ENCODE data around the gene STING1. TPM values are rescaled to one million over a fixed set of nuclear protein-coding genes. Genes with fewer than 3 reads are reported as not detected.
"Not testable (repeated sequence)": the region's sequence is repeated elsewhere in the genome, so short reads cannot be mapped to it uniquely, and the experiment has no call there.

The STING1 gene
- total RNA-seq, 1 donor from 2014 or later, result 179 TPM

DNA sequence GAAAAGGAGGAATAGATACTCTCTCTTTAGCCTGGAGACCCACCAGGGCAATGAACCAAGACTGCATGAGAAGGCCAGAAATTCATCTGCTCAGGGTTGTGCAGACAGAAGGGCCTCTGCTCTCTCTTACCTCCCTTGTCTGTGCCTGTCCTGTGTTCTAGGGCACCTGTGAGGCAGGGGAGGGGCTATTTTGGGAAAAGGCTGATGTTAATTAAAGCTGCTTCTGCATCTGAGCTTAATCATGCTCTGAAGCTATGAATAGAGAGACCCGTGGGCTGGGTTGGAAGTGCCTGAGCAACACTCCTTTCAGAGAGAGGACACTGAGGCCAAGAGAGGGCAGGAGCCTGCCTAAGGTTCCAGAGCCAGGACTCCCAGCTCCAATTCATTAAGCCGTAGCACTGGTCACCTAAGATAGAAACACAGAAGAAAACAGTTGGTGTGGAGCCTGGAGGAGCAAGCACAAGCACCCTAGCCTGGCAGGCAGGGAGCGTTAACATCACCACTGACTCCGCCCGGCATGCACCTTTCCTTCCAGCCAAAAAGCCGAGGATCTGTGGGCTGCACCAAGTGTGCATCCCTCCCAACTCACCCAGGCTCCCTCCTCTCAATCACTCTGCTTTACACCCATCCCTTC lies 31.4 kb upstream of the STING1 start:
- no peak for DNase-seq (ENCODE audit: low spot score in 2 of 2)
- H3K27ac ChIP-seq, result no peak overlapping the region
- peaks cover 0 to 2% of the 10 kb centered on the region in 2 donors for H3K4me1 ChIP-seq
- intact Hi-C loops (cut with DNase I), result loop anchor here (1.0 kb wide), 2 partner anchors 32 to 92 kb away; partner anchors contain the start of gene STING1
- H3K4me3 ChIP-seq, result no peak overlapping the region
- H3K9me3 ChIP-seq, result no peaks in the 10 kb centered on the region
- H3K27me3 ChIP-seq, result no peaks in the 10 kb centered on the region
- no peaks in the 10 kb centered on the region for H3K36me3 ChIP-seq
- TF ChIP-seq, protein P1, sequence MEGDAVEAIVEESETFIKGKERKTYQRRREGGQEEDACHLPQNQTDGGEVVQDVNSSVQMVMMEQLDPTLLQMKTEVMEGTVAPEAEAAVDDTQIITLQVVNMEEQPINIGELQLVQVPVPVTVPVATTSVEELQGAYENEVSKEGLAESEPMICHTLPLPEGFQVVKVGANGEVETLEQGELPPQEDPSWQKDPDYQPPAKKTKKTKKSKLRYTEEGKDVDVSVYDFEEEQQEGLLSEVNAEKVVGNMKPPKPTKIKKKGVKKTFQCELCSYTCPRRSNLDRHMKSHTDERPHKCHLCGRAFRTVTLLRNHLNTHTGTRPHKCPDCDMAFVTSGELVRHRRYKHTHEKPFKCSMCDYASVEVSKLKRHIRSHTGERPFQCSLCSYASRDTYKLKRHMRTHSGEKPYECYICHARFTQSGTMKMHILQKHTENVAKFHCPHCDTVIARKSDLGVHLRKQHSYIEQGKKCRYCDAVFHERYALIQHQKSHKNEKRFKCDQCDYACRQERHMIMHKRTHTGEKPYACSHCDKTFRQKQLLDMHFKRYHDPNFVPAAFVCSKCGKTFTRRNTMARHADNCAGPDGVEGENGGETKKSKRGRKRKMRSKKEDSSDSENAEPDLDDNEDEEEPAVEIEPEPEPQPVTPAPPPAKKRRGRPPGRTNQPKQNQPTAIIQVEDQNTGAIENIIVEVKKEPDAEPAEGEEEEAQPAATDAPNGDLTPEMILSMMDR (IDR thresholded peaks at IDR 0.05), result no peak

DNA sequence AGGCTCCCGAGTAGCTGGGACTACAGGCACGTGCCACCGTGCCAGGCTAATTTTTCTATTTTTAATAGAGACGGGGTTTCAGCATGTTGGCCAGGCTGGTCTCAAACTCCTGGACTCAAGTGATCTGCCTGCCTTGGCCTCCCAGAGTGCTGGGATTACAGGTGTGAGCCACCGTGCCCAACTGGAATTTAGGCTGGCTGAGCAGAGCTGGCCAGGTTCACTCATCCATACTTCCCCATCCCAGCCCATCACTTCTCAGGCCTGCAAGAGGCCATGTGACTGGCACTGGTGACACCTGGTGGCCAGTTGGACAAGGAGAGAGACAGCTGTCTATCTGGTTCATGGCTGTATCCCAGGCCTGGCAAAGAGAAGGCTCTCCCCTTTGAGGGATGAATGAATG lies 30.9 kb upstream of the STING1 start:
- intact Hi-C loops (cut with DNase I), result loop anchor here (1.0 kb wide), 2 partner anchors 31 to 91 kb away; partner anchors contain the start of gene STING1
- peak; percentile 59 to 89 for DNase-seq (ENCODE audit: low spot score in 2 of 2)

GRCh38 chr5:139512786-139513390 lies 30.3 kb upstream of the STING1 start:
- TF ChIP-seq, protein P1 (IDR thresholded peaks at IDR 0.05), result no peak
- no peaks in the 10 kb centered on the region for H3K36me3 ChIP-seq
- no peak overlapping the region for H3K27ac ChIP-seq
- no peaks in the 10 kb centered on the region for H3K9me3 ChIP-seq
- no peak for DNase-seq (ENCODE audit: low spot score in 2 of 2)
- H3K27me3 ChIP-seq, result no peaks in the 10 kb centered on the region
- intact Hi-C loops (cut with DNase I), result loop anchor here (1.0 kb wide), 2 partner anchors 31 to 91 kb away; partner anchors contain the start of gene STING1
- no peak overlapping the region for H3K4me3 ChIP-seq
- peaks cover 0 to 2% of the 10 kb centered on the region in 2 donors for H3K4me1 ChIP-seq

More for the DNA sequence above, 30.9 kb upstream of the STING1 start:
- not testable (repeated sequence) for H3K27ac ChIP-seq, H3K9me3 ChIP-seq, H3K36me3 ChIP-seq, H3K4me1 ChIP-seq, H3K4me3 ChIP-seq, H3K27me3 ChIP-seq
- TF ChIP-seq, protein P1 (IDR thresholded peaks at IDR 0.05), result peak; percentile 75 to 78 (median 77)

GRCh38 chr5:139504722-139505121 lies 22.2 kb upstream of the STING1 start:
- H3K9me3 ChIP-seq; DNase-seq (ENCODE audit: low spot score in 2 of 2); H3K27ac ChIP-seq; H3K4me3 ChIP-seq; H3K4me1 ChIP-seq; H3K27me3 ChIP-seq; H3K36me3 ChIP-seq; intact Hi-C loops (cut with DNase I): not testable (repeated sequence)

DNA sequence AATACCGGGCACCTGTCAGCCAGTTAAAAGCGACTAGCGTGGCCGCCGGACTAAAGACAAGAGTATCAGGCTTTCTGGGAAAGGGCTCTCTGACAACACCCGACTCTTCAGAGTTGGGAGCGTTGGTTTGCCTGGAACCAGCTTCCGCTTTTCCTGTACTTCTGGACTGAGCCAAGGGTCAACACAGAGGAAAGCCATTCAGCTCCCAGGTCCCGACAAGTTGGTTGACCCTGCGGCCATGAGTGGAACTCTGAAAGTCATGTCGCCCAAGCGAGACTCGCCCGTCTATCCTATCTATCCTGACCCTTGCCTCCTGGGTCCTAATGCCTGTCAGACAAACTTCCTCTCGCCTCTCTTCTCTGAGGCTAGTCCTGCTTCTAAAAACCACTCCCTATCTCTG lies 21.3 kb upstream of the STING1 start:
- H3K27me3 ChIP-seq; DNase-seq (ENCODE audit: low spot score in 2 of 2); intact Hi-C loops (cut with DNase I); H3K9me3 ChIP-seq; H3K4me1 ChIP-seq; H3K36me3 ChIP-seq; H3K4me3 ChIP-seq; H3K27ac ChIP-seq: not testable (repeated sequence)

DNA sequence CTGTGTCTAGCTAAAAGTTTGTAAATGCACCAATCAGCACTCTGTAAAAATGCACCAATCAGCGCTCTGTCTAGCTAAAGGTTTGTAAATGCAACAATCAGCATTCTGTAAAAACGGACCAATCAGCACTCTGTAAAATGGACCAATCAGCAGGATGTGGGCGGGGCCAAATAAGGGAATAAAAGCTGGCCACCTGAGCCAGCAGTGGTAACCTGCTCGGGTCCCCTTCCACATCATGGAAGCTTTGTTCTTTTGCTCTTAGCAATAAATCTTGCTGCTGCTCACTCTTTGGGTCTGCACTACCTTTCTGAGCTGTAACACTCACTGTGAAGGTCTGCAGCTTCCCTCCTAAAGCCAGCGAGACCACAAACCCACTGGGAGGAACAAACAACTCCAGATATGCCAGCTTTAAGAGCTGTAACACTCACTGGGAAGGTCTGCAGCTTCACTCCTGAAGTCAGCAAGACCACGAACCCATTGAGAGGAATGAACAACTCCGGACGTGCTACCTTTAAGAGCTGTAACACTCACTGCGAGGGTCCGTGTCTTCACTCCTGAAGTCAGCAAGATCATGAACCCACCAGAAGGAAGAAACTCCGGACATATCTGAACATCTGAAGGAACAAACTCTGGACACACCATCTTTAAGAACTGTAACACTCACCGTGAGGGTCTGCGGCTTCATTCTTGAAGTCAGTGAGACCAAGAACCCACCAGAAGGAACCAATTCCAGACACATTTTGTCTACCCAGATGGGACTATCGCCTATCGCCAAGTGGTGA lies 20.7 kb upstream of the STING1 start:
- intact Hi-C loops (cut with DNase I); DNase-seq (ENCODE audit: low spot score in 2 of 2); H3K36me3 ChIP-seq; H3K27ac ChIP-seq; H3K9me3 ChIP-seq; H3K4me1 ChIP-seq; H3K27me3 ChIP-seq; H3K4me3 ChIP-seq: not testable (repeated sequence)

DNA sequence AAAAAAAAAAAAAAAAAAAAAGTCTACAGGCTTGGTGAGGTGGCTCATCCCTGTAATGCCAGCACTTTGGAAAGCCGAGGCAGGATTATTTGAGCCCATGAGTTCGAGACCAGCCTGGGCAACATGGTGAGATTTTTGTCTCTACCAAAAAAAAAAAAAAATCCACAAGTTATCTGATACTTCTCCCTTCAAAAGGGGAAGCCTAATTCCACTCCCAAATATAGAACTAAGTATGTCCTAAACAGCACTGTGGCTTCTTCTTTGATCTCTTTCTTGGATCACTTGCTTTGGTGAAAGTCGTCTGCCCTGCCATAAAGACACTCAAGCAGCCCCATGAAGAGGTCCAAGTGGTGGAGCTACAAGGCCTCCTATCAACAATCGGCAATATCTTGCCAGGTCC lies 18.8 kb upstream of the STING1 start:
- Histone ChIP-seq H3K27ac (no peak overlapping the region), H3K9me3 (no peaks in the 10 kb centered on the region), H3K27me3 (no peaks in the 10 kb centered on the region), H3K4me3 (no peak overlapping the region), H3K4me1 (no peaks in the 10 kb centered on the region), H3K36me3 (no peaks in the 10 kb centered on the region)
- TF ChIP-seq, protein P1 (IDR thresholded peaks at IDR 0.05), result no peak
- intact Hi-C loops (cut with DNase I), result no loop called here
- no peak for DNase-seq (ENCODE audit: low spot score in 2 of 2)

All from ascending aorta (tissue), 2 donors.